Suppressor macrophage (primary cell): ENCODE results near the gene ELOA.
A peak's percentile ranks its signal among the peaks of the same experiment; 100 is the strongest.
"Not testable (repeated sequence)": the region's sequence is repeated elsewhere in the genome, so short reads cannot be mapped to it uniquely, and the experiment has no call there.

Experiments used
- DNase-seq, 4 experiments: peaks; one replicate each; pipeline ENCODE4 v3.0.0-alpha.2; 2020 to 2022
- total RNA-seq, 17 experiments: gene quantifications; one replicate each; lab custom pipeline; 2026; ENCODE audit warnings: mixed read lengths in 6 of 17, inconsistent platforms in 3 of 17; lab: John Stamatoyannopoulos, UW

The ELOA gene
- total RNA-seq = 24.1 to 108 (median 85.3) reads per million in 17 experiments

- DNase-seq = peak; percentile 78 to 94 (median 88)
Observed at GRCh38 chr1:23743287-23744152, at the start of gene ELOA. Gene ELOA (plus strand): TSS chr1:23743471. CDS start chr1:23743504, 33 bp downstream.

- no peak for DNase-seq
Observed at GRCh38 chr1:23693599-23693998, 49.7 kb upstream of the ELOA start.

GRCh38 chr1:23694371-23694770, 48.9 kb upstream of the ELOA start:
- DNase-seq = no peak

GRCh38 chr1:23695667-23696066, 47.6 kb upstream of the ELOA start:
- no peak for DNase-seq

- DNase-seq = no peak
Observed at GRCh38 chr1:23696335-23696989, 46.8 kb upstream of the ELOA start.

- no peak for DNase-seq
Observed at GRCh38 chr1:23698466-23698865, 44.8 kb upstream of the ELOA start.

- no peak for DNase-seq
Observed at GRCh38 chr1:23699280-23700179, 43.7 kb upstream of the ELOA start.

GRCh38 chr1:23701310-23701709, 42.0 kb upstream of the ELOA start:
- no peak for DNase-seq

GRCh38 chr1:23701996-23702395, 41.3 kb upstream of the ELOA start:
- DNase-seq = peak in 1 of 4 experiments; percentile 33

- DNase-seq = no peak
Observed at GRCh38 chr1:23704834-23705495, 38.3 kb upstream of the ELOA start.

- no peak for DNase-seq
Observed at GRCh38 chr1:23709229-23709628, 34.0 kb upstream of the ELOA start.

- DNase-seq = peak in 3 of 4 experiments; percentile 20 to 38 (median 27)
Observed at GRCh38 chr1:23718482-23718881, 24.8 kb upstream of the ELOA start.

GRCh38 chr1:23719162-23719820, 24.0 kb upstream of the ELOA start:
- DNase-seq = no peak

GRCh38 chr1:23720256-23720995, 22.8 kb upstream of the ELOA start:
- DNase-seq = no peak

- DNase-seq = no peak
Observed at GRCh38 chr1:23722652-23723051, 20.6 kb upstream of the ELOA start.

- DNase-seq = peak in 2 of 4 experiments; percentile 24
Observed at GRCh38 chr1:23726686-23727085, 16.6 kb upstream of the ELOA start.

GRCh38 chr1:23727362-23727811, 15.9 kb upstream of the ELOA start:
- peak; percentile 92 to 96 (median 96) for DNase-seq

- peak; percentile 16 to 62 (median 45) for DNase-seq
Observed at GRCh38 chr1:23732363-23733224, 10.7 kb upstream of the ELOA start.

- DNase-seq = not testable (repeated sequence)
Observed at GRCh38 chr1:23733281-23733680, 10.0 kb upstream of the ELOA start.
